ENCODE measurements around the gene PSAPL1.

GRCh38 chr4:7472442-7473013 lies 37.8 kb upstream of the PSAPL1 start:
- TF ChIP-seq SUZ12 (IDR thresholded peaks at IDR 0.05; ENCODE audit: extremely low read depth, insufficient read depth, insufficient read length) (no peak), YY1 (IDR thresholded peaks at IDR 0.05; ENCODE audit: insufficient read depth, insufficient read length) (no peak)
